H1 (cell line): ENCODE results near the gene BMPR1A. TPM values are rescaled to one million over a fixed set of nuclear protein-coding genes. Genes with fewer than 3 reads are reported as not detected.

Experiments
- CTCF ChIA-PET: fragments of 300-600 bp; sonication (Branson Sonifier 250); formaldehyde crosslinking; loops from one replicate; lab custom pipeline; 2021; ENCODE audit not compliant: partially characterized antibody; lab: Charles Lee
- POLR2A ChIA-PET: fragments of 300-600 bp; sonication (Branson Sonifier 250); formaldehyde crosslinking; loops from one replicate; lab custom pipeline; 2021; ENCODE audit warnings: inconsistent platforms; ENCODE audit not compliant: partially characterized antibody; lab: Charles Lee
- DNase-seq, 2 experiments: peaks; one replicate each; pipeline versions ENCODE4 v3.0.0 to v3.0.0-alpha.2; 2010 to 2022; ENCODE audit warnings: low spot score in 2 of 2, low read depth in 1 of 2, mixed read lengths in 1 of 2
- FAIRE-seq: peaks from 2 replicates; lab custom pipeline; 2011; peaks lifted over from hg19 to GRCh38; lab: Jason Lieb, UNC
- H2AFZ ChIP-seq: 2 replicates; pipeline ENCODE4 v1.8.1; 2012; ENCODE audit warnings: low read length, inconsistent platforms
- H2AK5ac ChIP-seq: 2 replicates; pipeline ENCODE4 v1.6.1; 2013; ENCODE audit warnings: low read depth, low read length
- H2BK120ac ChIP-seq: replicated peaks from 2 replicates; pipeline ENCODE3; 2013; ENCODE audit warnings: low read depth, low read length, inconsistent platforms
- H2BK12ac ChIP-seq: 2 replicates; pipeline ENCODE4 v1.6.1; 2013; ENCODE audit warnings: low read depth, low read length
- H2BK15ac ChIP-seq: 2 replicates; pipeline ENCODE4 v1.6.1; 2013; ENCODE audit warnings: low read length
- H2BK20ac ChIP-seq: 2 replicates; pipeline ENCODE4 v1.6.1; 2013; ENCODE audit warnings: low read length
- H2BK5ac ChIP-seq: 2 replicates; pipeline ENCODE4 v1.6.1; 2013; ENCODE audit warnings: low read depth, low read length
- H3K14ac ChIP-seq: 2 replicates; pipeline ENCODE4 v1.6.1; 2013; ENCODE audit warnings: inconsistent platforms; ENCODE audit not compliant: insufficient read length
- H3K18ac ChIP-seq: 2 replicates; pipeline ENCODE4 v1.6.1; 2013; ENCODE audit warnings: low read length; ENCODE audit errors: extremely low read depth
- H3K23ac ChIP-seq: 2 replicates; pipeline ENCODE4 v1.6.1; 2013; ENCODE audit warnings: inconsistent platforms; ENCODE audit not compliant: insufficient read length
- H3K23me2 ChIP-seq: 2 replicates; pipeline ENCODE4 v1.6.1; 2013; ENCODE audit warnings: low read depth, low read length
- H3K27ac ChIP-seq: 2 replicates; pipeline ENCODE4 v1.6.1; 2011; ENCODE audit warnings: low read depth, low read length, inconsistent platforms
- H3K27me3 ChIP-seq, 4 experiments: replicated peaks in 1 of 4; 1 replicate in 1 of 4; 2 replicates in 3 of 4; pipeline versions ENCODE4 v1.6.1 to v1.8.1; 2011 to 2013; ENCODE audit warnings: low read length in 3 of 4, mild to moderate bottlenecking in 3 of 4, inconsistent platforms in 2 of 4, mixed read lengths in 2 of 4, moderate library complexity in 1 of 4; ENCODE audit not compliant: control insufficient read depth in 3 of 4, insufficient read depth in 3 of 4; ENCODE audit errors: extremely low read depth in 1 of 4
- H3K36me3 ChIP-seq, 4 experiments: 2 replicates each; pipeline versions ENCODE4 v1.6.1 to v1.8.1; 2011 to 2013; ENCODE audit warnings: mild to moderate bottlenecking in 4 of 4, low read length in 3 of 4, moderate library complexity in 2 of 4, control low read depth in 1 of 4, inconsistent platforms in 1 of 4; ENCODE audit not compliant: insufficient read depth in 4 of 4, control insufficient read depth in 2 of 4
- H3K4ac ChIP-seq: replicated peaks from 2 replicates; pipeline ENCODE3; 2013; ENCODE audit warnings: low read length, low read depth, mixed read lengths, inconsistent platforms; ENCODE audit not compliant: insufficient read length
- H3K4me1 ChIP-seq, 4 experiments: replicated peaks in 1 of 4; 1 replicate in 1 of 4; 2 replicates in 3 of 4; pipeline versions ENCODE4 v1.6.1 to v1.8.1; 2011 to 2013; ENCODE audit warnings: low read length in 3 of 4, inconsistent platforms in 2 of 4, mixed read lengths in 1 of 4; ENCODE audit not compliant: insufficient read depth in 4 of 4, control insufficient read depth in 3 of 4
- H3K4me2 ChIP-seq, 2 experiments: 2 replicates each; pipeline versions ENCODE4 v1.6.1 to v1.8.1; 2011 to 2013; ENCODE audit warnings: low read depth in 2 of 2, low read length in 2 of 2, control low read depth in 1 of 2, inconsistent platforms in 1 of 2, mild to moderate bottlenecking in 1 of 2; ENCODE audit not compliant: insufficient read depth in 1 of 2
- H3K4me3 ChIP-seq, 4 experiments: fragments of 200-600, 300-600 bp in 1 of 4; sonication (generic), shearing (Covaris generic), sonication (Bioruptor Twin) in 1 of 4; 2 replicates each; pipeline versions ENCODE4 v1.5.1 to v1.8.1; 2011 to 2016; ENCODE audit warnings: low read length in 4 of 4, low read depth in 3 of 4, control low read depth in 2 of 4, inconsistent platforms in 2 of 4, mild to moderate bottlenecking in 2 of 4, mixed read lengths in 1 of 4, moderate library complexity in 1 of 4; ENCODE audit not compliant: insufficient read depth in 2 of 4; ENCODE audit errors: extremely low read depth in 1 of 4
- H3K56ac ChIP-seq: replicated peaks from 2 replicates; pipeline ENCODE3; 2013; ENCODE audit warnings: low read depth, mild to moderate bottlenecking, mixed read lengths, low read length, inconsistent platforms; ENCODE audit not compliant: insufficient read length
- H3K79me1 ChIP-seq: 2 replicates; pipeline ENCODE4 v1.6.1; 2013; ENCODE audit warnings: low read depth, low read length, control low read depth
- H3K79me2 ChIP-seq, 2 experiments: 2 replicates each; pipeline versions ENCODE4 v1.6.1 to v1.8.1; 2012 to 2013; ENCODE audit warnings: low read length in 2 of 2, mild to moderate bottlenecking in 2 of 2, inconsistent platforms in 1 of 2; ENCODE audit not compliant: insufficient read depth in 2 of 2, control insufficient read depth in 1 of 2
- H3K9ac ChIP-seq, 4 experiments: replicated peaks in 1 of 4; 1 replicate in 1 of 4; 2 replicates in 3 of 4; pipeline versions ENCODE4 v1.6.1 to v1.8.1; 2011 to 2013; ENCODE audit warnings: low read depth in 3 of 4, low read length in 3 of 4, control low read depth in 2 of 4, mild to moderate bottlenecking in 2 of 4, moderate library complexity in 2 of 4, inconsistent platforms in 1 of 4; ENCODE audit errors: extremely low read depth in 1 of 4
- H3K9me3 ChIP-seq, 2 experiments: 2 replicates each; pipeline versions ENCODE4 v1.6.1 to v1.8.1; 2012 to 2013; ENCODE audit warnings: mild to moderate bottlenecking in 2 of 2, moderate library complexity in 2 of 2, control low read depth in 1 of 2, inconsistent platforms in 1 of 2, low read depth in 1 of 2, low read length in 1 of 2, mixed read lengths in 1 of 2; ENCODE audit not compliant: insufficient read depth in 2 of 2
- H4K20me1 ChIP-seq, 2 experiments: replicated peaks in 1 of 2; 2 replicates each; pipeline versions ENCODE3 to v1.8.1; 2011 to 2013; ENCODE audit warnings: inconsistent platforms in 2 of 2, low read length in 2 of 2, mild to moderate bottlenecking in 1 of 2; ENCODE audit not compliant: insufficient read depth in 2 of 2, control insufficient read depth in 1 of 2
- H4K5ac ChIP-seq: 2 replicates; pipeline ENCODE4 v1.6.1; 2013; ENCODE audit warnings: low read length, low read depth, mixed read lengths, inconsistent platforms; ENCODE audit not compliant: insufficient read length
- H4K8ac ChIP-seq: 2 replicates; pipeline ENCODE4 v1.8.0; 2013; ENCODE audit warnings: mild to moderate bottlenecking, moderate library complexity, low read length, inconsistent platforms; ENCODE audit not compliant: insufficient read depth; ENCODE audit errors: extremely low read depth
- H4K91ac ChIP-seq: replicated peaks from 2 replicates; pipeline ENCODE3; 2013; ENCODE audit warnings: low read length, mixed read lengths, inconsistent platforms; ENCODE audit not compliant: insufficient read length
- CHD1 ChIP-seq: IDR thresholded peaks from 2 replicates; pipeline ENCODE4 v1.6.1; 2012; ENCODE audit warnings: low read depth, low read length, improper control_type of control experiment
- MAX ChIP-seq: IDR thresholded peaks from 2 replicates; pipeline ENCODE4 v1.6.1; 2012; ENCODE audit warnings: inconsistent platforms
- POLR2A ChIP-seq, 2 experiments: IDR thresholded peaks; 1 replicate in 1 of 2; 2 replicates in 1 of 2; pipeline ENCODE4 v1.6.1; 2011; ENCODE audit warnings: low read depth in 2 of 2, low read length in 2 of 2, mild to moderate bottlenecking in 2 of 2; ENCODE audit errors: control extremely low read depth in 1 of 2
- SIN3A ChIP-seq, 2 experiments: IDR thresholded peaks in 1 of 2; conservative IDR thresholded peaks in 1 of 2; 2 replicates each; pipeline ENCODE4 v1.6.1; 2011 to 2012; ENCODE audit warnings: low read length in 2 of 2, improper control_type of control experiment in 1 of 2, low read depth in 1 of 2, mild to moderate bottlenecking in 1 of 2
- SP2 ChIP-seq: IDR thresholded peaks from 2 replicates; pipeline ENCODE4 v1.6.1; 2012; ENCODE audit warnings: mild to moderate bottlenecking, low read length, inconsistent platforms
- TAF1 ChIP-seq: IDR thresholded peaks from 2 replicates; pipeline ENCODE4 v1.6.1; 2011; ENCODE audit warnings: mild to moderate bottlenecking, low read depth, low read length
- TEAD4 ChIP-seq: IDR thresholded peaks from 2 replicates; pipeline ENCODE4 v1.6.1; 2012; ENCODE audit warnings: low read depth, low read length, inconsistent platforms, mixed read lengths
- WGBS, 2 experiments: shearing (Covaris generic) in 1 of 2; methylation state at CpG; one replicate each; pipeline versions ENCODE4 v1.1.6 to v1.1.7; 2013 to 2015; ENCODE audit warnings: low lambda C conversion rate in 2 of 2, mixed read lengths in 2 of 2, inconsistent platforms in 1 of 2, low coverage in 1 of 2, missing lambda C conversion rate in 1 of 2; ENCODE audit not compliant: insufficient replicate concordance in 2 of 2, insufficient coverage in 1 of 2, insufficient read length in 1 of 2; ENCODE audit errors: extremely low coverage in 1 of 2, missing lambda C conversion rate in 1 of 2; 5-methylcytosine and 5-hydroxymethylcytosine counted together
- polyA plus RNA-seq, 7 experiments: library from polyadenylated mRNA; depleted of rRNA in 3 of 7; stranded (reverse) in 5 of 7; unstranded in 2 of 7; fragments of >200 nt in 5 of 7; fragments of 200-250 nt in 2 of 7; gene quantifications; 1 replicate in 5 of 7; 2 replicates in 1 of 7; 4 replicates in 1 of 7; pipeline versions ENCODE4 v1.2.1 to v1.2.3, GENCODE V29; 2011 to 2013; ENCODE audit warnings: missing spikeins in 2 of 7, mixed read lengths in 2 of 7
- total RNA-seq: library from RNA; stranded (reverse); fragmentation: NEBNext Ultra II Directional; extraction: Animal tissue kit (Norgen Biotek cat#: 25700); gene quantifications from 2 replicates; pipeline ENCODE4 v1.2.1, GENCODE V29; 2021

BMPR1A gene
- total and polyA plus RNA-seq, 2 of the 8 experiments (the other 6 are each of a cell fraction or from before 2014, with no cell fraction given): 34.4 to 129 TPM

- Histone ChIP-seq H3K27me3 (no peaks in the 10 kb centered on the region), H3K56ac (peak overlapping the region; percentile 36), H2BK20ac (no peak overlapping the region), H3K4me2 (peak overlapping the region; percentile 77 to 90), H4K8ac (peak overlapping the region; percentile 97; the same call in 1 of the 2 replicates), H2BK12ac (no peak overlapping the region; the same call in 1 of the 2 replicates), H2AFZ (0 out of 2 replicates have a peak overlapping the region, but pooled peaks have one; percentile 5), H2BK5ac (peak overlapping the region; percentile 82; the same call in 1 of the 2 replicates), H3K9me3 (no peaks in the 10 kb centered on the region), H3K4ac (no peak overlapping the region), H3K79me2 (peaks cover 25 to 70% of the 10 kb centered on the region in 2 experiments), H3K4me3 (peak overlapping the region; percentile 84 to 96 (median 89)), H4K5ac (peak overlapping the region; percentile 89), H2BK15ac (no peak overlapping the region), H3K36me3 (no peaks in the 10 kb centered on the region), H2BK120ac (no peak overlapping the region), H3K23ac (no peak overlapping the region), H3K9ac (peak overlapping the region; percentile 92 to 99 (median 95)), H4K91ac (no peak overlapping the region), H3K14ac (no peak overlapping the region), H3K4me1 (peaks cover 0 to 13% (median 7%) of the 10 kb centered on the region in 4 experiments; a peak in 6 of 7 replicates), H3K79me1 (peaks cover 7% of the 10 kb centered on the region; the same call in 1 of the 2 replicates), H2AK5ac (no peak overlapping the region), H4K20me1 (peaks cover 6 to 7% of the 10 kb centered on the region in 2 experiments), H3K23me2 (peaks cover 5% of the 10 kb centered on the region; the same call in 1 of the 2 replicates)
- DNase-seq (no peak), FAIRE-seq (no peak)
- ChIA-PET CTCF (interaction anchor here (0.6 to 2.6 kb wide), 4 partner anchors 13 to 186 kb away, joined by 3 to 6 read pairs (median 3); no protein-coding TSS in a partner anchor), POLR2A (interaction anchor here (0.6 to 6.1 kb wide), 17 partner anchors 8 to 144 kb away, joined by 3 to 54 read pairs (median 5); no protein-coding TSS in a partner anchor)
- WGBS, 2 experiments: 2% methylated on average over 9 of the region's 9 CpGs; no CpG with 5 or more reads in 1 of the 2 experiments
- no peak for TF ChIP-seq TAF1
- 0 out of 4 replicates have a peak, but pooled peaks of 1 of the 2 experiments have one; percentile 3 for TF ChIP-seq SIN3A (conservative IDR thresholded peaks at IDR 0.05 in 1 of 2, IDR thresholded peaks at IDR 0.05 in 1 of 2; ENCODE audit: low read depth in 1 of 2, low read length in 2 of 2)
- peak; percentile 11; the same call in 1 of the 2 replicates for TF ChIP-seq CHD1
- peak in 1 of 2 experiments; percentile 23; a peak in 1 of 3 replicates for TF ChIP-seq POLR2A (IDR thresholded peaks at IDR 0.05; ENCODE audit: control extremely low read depth in 1 of 2, low read depth in 2 of 2, low read length in 2 of 2)
- TF ChIP-seq MAX: no peak; the same call in 1 of the 2 replicates
- no peak for TF ChIP-seq SP2
- no peak for TF ChIP-seq TEAD4
- TF ChIP-seq, all 59 proteins: peak for 3
- Histone ChIP-seq H3K27ac (peak overlapping the region; percentile 88; the same call in 1 of the 2 replicates), H3K18ac (peak overlapping the region; percentile 60)
Observed at GRCh38 chr10:86755454-86755739, 1.0 kb upstream of the BMPR1A start.
